ENCODE measurements around the gene PTGR3.

- TF ChIP-seq CTCF (IDR thresholded peaks at IDR 0.05) (no peak), POLR2A (IDR thresholded peaks at IDR 0.05) (no peak), EP300 (IDR thresholded peaks at IDR 0.05) (no peak)
Observed at GRCh38 chr18:75199327-75199726, 9.6 kb downstream of the PTGR3 start.
